Spleen (tissue), 11 donors: Measurements from ENCODE around the gene CNKSR2. TPM values are rescaled to one million over a fixed set of nuclear protein-coding genes. Genes with fewer than 3 reads are reported as not detected.

Experiments used
- DNase-seq: peaks from one replicate; pipeline ENCODE4 v3.0.0-alpha.2; 2020
- H3K27ac ChIP-seq, 8 donors: fragments of 200-600 bp; sonication (generic) in 7 of 8; 1 replicate in 4 of 8; 2 replicates in 4 of 8; pipeline versions ENCODE4 v1.5.0 to v1.8.0; 2016 to 2021; ENCODE audit warnings: inconsistent platforms in 4 of 8, mild to moderate bottlenecking in 4 of 8, moderate library complexity in 1 of 8
- H3K27me3 ChIP-seq, 7 donors: fragments of 200-600 bp; sonication (generic) in 6 of 7; replicated peaks in 1 of 7; 1 replicate in 4 of 7; 2 replicates in 3 of 7; pipeline versions ENCODE4 v1.5.0 to v1.8.0; 2016 to 2021; ENCODE audit warnings: inconsistent platforms in 3 of 7, mild to moderate bottlenecking in 1 of 7
- H3K36me3 ChIP-seq, 6 donors: fragments of 200-600 bp; sonication (generic) in 5 of 6; 1 replicate in 4 of 6; 2 replicates in 2 of 6; pipeline versions ENCODE4 v1.5.0 to v1.8.0; 2016 to 2021; ENCODE audit warnings: inconsistent platforms in 2 of 6
- H3K4me1 ChIP-seq, 6 donors: fragments of 200-600 bp; sonication (generic) in 5 of 6; 1 replicate in 3 of 6; 2 replicates in 3 of 6; pipeline versions ENCODE4 v1.5.0 to v1.8.0; 2016 to 2021; ENCODE audit warnings: inconsistent platforms in 3 of 6
- H3K4me3 ChIP-seq, 8 donors: fragments of 200-600 bp; sonication (generic) in 7 of 8; 1 replicate in 4 of 8; 2 replicates in 4 of 8; pipeline versions ENCODE4 v1.5.0 to v1.8.0; 2016 to 2021; ENCODE audit warnings: inconsistent platforms in 4 of 8, mild to moderate bottlenecking in 4 of 8, moderate library complexity in 2 of 8
- H3K9me3 ChIP-seq, 8 donors: fragments of 200-600 bp; sonication (generic) in 7 of 8; 1 replicate in 4 of 8; 2 replicates in 4 of 8; pipeline versions ENCODE4 v1.5.0 to v1.8.0; 2016 to 2021; ENCODE audit warnings: inconsistent platforms in 4 of 8
- CTCF ChIP-seq, 11 experiments: fragments of 200-600 bp in 7 of 11; fragments of 450-650 bp in 4 of 11; sonication (generic) in 4 of 11; IDR thresholded peaks in 8 of 11; conservative IDR thresholded peaks in 3 of 11; 1 replicate in 7 of 11; 2 replicates in 4 of 11; pipeline versions ENCODE4 v1.4.0 to v1.8.0; 2016 to 2021; ENCODE audit warnings: antibody characterized with exemption in 11 of 11, inconsistent platforms in 4 of 11, mild to moderate bottlenecking in 1 of 11
- POLR2A ChIP-seq, 3 donors: fragments of 450-650 bp; IDR thresholded peaks; one replicate each; pipeline ENCODE4 v1.5.1; 2017; ENCODE audit warnings: antibody characterized with exemption in 3 of 3, mild to moderate bottlenecking in 1 of 3
- POLR2AphosphoS5 ChIP-seq, 3 donors: sonication (generic); formaldehyde crosslinking; IDR thresholded peaks; one replicate each; pipeline ENCODE4 v1.5.1; 2017; ENCODE audit warnings: antibody characterized with exemption in 3 of 3
- WGBS, 5 donors: extraction: QIAGEN DNeasy Blood & Tissue Kit in 3 of 5; methylation state at CpG; one replicate each; pipeline versions ENCODE4 v1.1.5 to v1.1.7; 2013 to 2018; 5-methylcytosine and 5-hydroxymethylcytosine counted together
- intact Hi-C: fragments of 100-400 bp; cut with DNase I; formaldehyde crosslinking; loops from one replicate; pipeline ENCODE4 v1.15.0; 2023; ENCODE audit warnings: low total_unique reads
- polyA plus RNA-seq, 3 donors: library from polyadenylated mRNA; stranded (reverse); fragments of 200-250 nt; gene quantifications; one replicate each; pipeline ENCODE4 v1.2.1, GENCODE V29; 2013
- total RNA-seq, 7 donors: library from RNA; depleted of rRNA in 3 of 7; stranded (reverse); fragments of >200 nt in 3 of 7; fragmentation: NEBNext Ultra II Directional in 4 of 7; extraction: Animal tissue kit (Norgen Biotek cat#: 25700) in 4 of 7; gene quantifications; one replicate each; pipeline versions ENCODE4 v1.1.0 to v1.2.1, GENCODE V29; 2016 to 2021
- donor health status: healthy with polysubstance abuse.
- donor health status: DM: no; HTN: no; CAD: no; lungs with moderate emphysema.
- donor health status: DM: no; HTN: no; CAD: no.
- donor health status: Bipolar disorder and iron deficiency.
- donor health status: healthy.
- donor health status: DM: no; HTN: no; CAD: no.
- donor health status: DM: yes; HTN: yes; CAD: no.

The CNKSR2 gene
- total and polyA plus RNA-seq, 10 donors: 1.6 to 16.8 (median 6.0) TPM

GRCh38 chrX:21623778-21624501 is 249.7 kb downstream of the CNKSR2 start:
- TF ChIP-seq POLR2A (IDR thresholded peaks at IDR 0.05) (no peak), CTCF (IDR thresholded peaks at IDR 0.05 in 8 of 11, conservative IDR thresholded peaks at IDR 0.05 in 3 of 11) (no peak), POLR2AphosphoS5 (IDR thresholded peaks at IDR 0.05) (no peak)
- no peaks in the 10 kb centered on the region for H3K4me1 ChIP-seq
- no peak for DNase-seq
- peaks cover 0 to 4% (median 0%) of the 10 kb centered on the region in 7 donors for H3K27me3 ChIP-seq
- H3K9me3 ChIP-seq: no peaks in the 10 kb centered on the region
- no peaks in the 10 kb centered on the region for H3K36me3 ChIP-seq
- no peak overlapping the region for H3K4me3 ChIP-seq
- intact Hi-C loops: no loop called here
- no peak overlapping the region for H3K27ac ChIP-seq

- Histone ChIP-seq H3K27ac (no peak overlapping the region), H3K9me3 (no peaks in the 10 kb centered on the region), H3K36me3 (no peaks in the 10 kb centered on the region), H3K27me3 (no peaks in the 10 kb centered on the region), H3K4me3 (no peak overlapping the region), H3K4me1 (no peaks in the 10 kb centered on the region)
- intact Hi-C loops: no loop called here
- no peak for DNase-seq
- TF ChIP-seq POLR2AphosphoS5 (IDR thresholded peaks at IDR 0.05): no peak
- TF ChIP-seq POLR2A (IDR thresholded peaks at IDR 0.05): no peak
- TF ChIP-seq CTCF (IDR thresholded peaks at IDR 0.05 in 8 of 11, conservative IDR thresholded peaks at IDR 0.05 in 3 of 11): no peak
- WGBS, 5 donors: 70 to 80% (median 75%) methylated on average over 2 of the region's 2 CpGs
Measured at GRCh38 chrX:21632027-21632426, 257.8 kb downstream of the CNKSR2 start.

GRCh38 chrX:21638311-21638710 is 264.1 kb downstream of the CNKSR2 start:
- no peaks in the 10 kb centered on the region for H3K36me3 ChIP-seq
- H3K27me3 ChIP-seq: no peaks in the 10 kb centered on the region
- 85 to 98% (median 94%) methylated on average over 2 of the region's 2 CpGs for WGBS, 5 donors
- TF ChIP-seq CTCF (IDR thresholded peaks at IDR 0.05 in 8 of 11, conservative IDR thresholded peaks at IDR 0.05 in 3 of 11) (no peak), POLR2AphosphoS5 (IDR thresholded peaks at IDR 0.05) (no peak), POLR2A (IDR thresholded peaks at IDR 0.05) (no peak)
- no peak for DNase-seq
- no peaks in the 10 kb centered on the region for H3K4me1 ChIP-seq
- intact Hi-C loops: no loop called here
- no peak overlapping the region for H3K27ac ChIP-seq
- no peak overlapping the region for H3K4me3 ChIP-seq
- H3K9me3 ChIP-seq: no peaks in the 10 kb centered on the region

- Histone ChIP-seq H3K4me1 (no peaks in the 10 kb centered on the region), H3K27ac (no peak overlapping the region), H3K9me3 (no peaks in the 10 kb centered on the region), H3K4me3 (no peak overlapping the region), H3K36me3 (no peaks in the 10 kb centered on the region), H3K27me3 (no peaks in the 10 kb centered on the region)
- no peak for TF ChIP-seq POLR2A (IDR thresholded peaks at IDR 0.05)
- no peak for TF ChIP-seq POLR2AphosphoS5 (IDR thresholded peaks at IDR 0.05)
- no peak for TF ChIP-seq CTCF (IDR thresholded peaks at IDR 0.05 in 8 of 11, conservative IDR thresholded peaks at IDR 0.05 in 3 of 11)
- no peak for DNase-seq
- 68 to 89% (median 82%) methylated on average over 2 to 3 of the region's 3 CpGs for WGBS, 5 donors
- intact Hi-C loops: no loop called here
Measured at GRCh38 chrX:21639775-21640174, 265.6 kb downstream of the CNKSR2 start.
